H1 (cell line): ENCODE data around the gene SCGB2B2.

ENCODE experiments used
- CEBPB ChIP-seq: IDR thresholded peaks from 2 replicates; pipeline ENCODE4 v1.6.1; 2012; ENCODE audit warnings: low read depth, low read length
- CTCF ChIP-seq, 3 experiments: IDR thresholded peaks; 1 replicate in 2 of 3; 2 replicates in 1 of 3; pipeline versions ENCODE4 v1.5.1 to v1.6.1; 2011; ENCODE audit warnings: low read length in 3 of 3, mild to moderate bottlenecking in 3 of 3, inconsistent platforms in 2 of 3, low read depth in 1 of 3, moderate library complexity in 1 of 3; ENCODE audit not compliant: insufficient read depth in 1 of 3; ENCODE audit errors: control extremely low read depth in 1 of 3
- POLR2A ChIP-seq, 2 experiments: IDR thresholded peaks; 1 replicate in 1 of 2; 2 replicates in 1 of 2; pipeline ENCODE4 v1.6.1; 2011; ENCODE audit warnings: low read depth in 2 of 2, low read length in 2 of 2, mild to moderate bottlenecking in 2 of 2; ENCODE audit errors: control extremely low read depth in 1 of 2
- SIN3A ChIP-seq, 2 experiments: IDR thresholded peaks in 1 of 2; conservative IDR thresholded peaks in 1 of 2; 2 replicates each; pipeline ENCODE4 v1.6.1; 2011 to 2012; ENCODE audit warnings: low read length in 2 of 2, improper control_type of control experiment in 1 of 2, low read depth in 1 of 2, mild to moderate bottlenecking in 1 of 2

GRCh38 chr19:34675250-34675649 is 1.7 kb downstream of the SCGB2B2 start:
- no peak for TF ChIP-seq POLR2A (IDR thresholded peaks at IDR 0.05; ENCODE audit: control extremely low read depth in 1 of 2, low read depth in 2 of 2, low read length in 2 of 2)
- no peak for TF ChIP-seq CEBPB
- no peak for TF ChIP-seq CTCF (IDR thresholded peaks at IDR 0.05; ENCODE audit: control extremely low read depth in 1 of 3, insufficient read depth in 1 of 3, low read depth in 1 of 3, low read length in 3 of 3)
- no peak for TF ChIP-seq SIN3A (conservative IDR thresholded peaks at IDR 0.05 in 1 of 2, IDR thresholded peaks at IDR 0.05 in 1 of 2; ENCODE audit: low read depth in 1 of 2, low read length in 2 of 2)
